Body of pancreas (tissue), 4 donors: Measurements from ENCODE around the gene HHATL.

Experiments
- POLR2A ChIP-seq, 3 donors: fragments of 450-650 bp; IDR thresholded peaks; one replicate each; pipeline ENCODE4 v1.6.1; 2016; ENCODE audit warnings: antibody characterized with exemption in 3 of 3, mild to moderate bottlenecking in 2 of 3
- TF ChIP-seq, protein P1 (sequence below), 7 experiments: fragments of 450-650 bp in 4 of 7; fragments of 200-600 bp in 3 of 7; sonication (generic) in 3 of 7; IDR thresholded peaks; one replicate each; pipeline ENCODE4 v1.5.1; 2016 to 2019; ENCODE audit warnings: antibody characterized with exemption in 7 of 7

DNA sequence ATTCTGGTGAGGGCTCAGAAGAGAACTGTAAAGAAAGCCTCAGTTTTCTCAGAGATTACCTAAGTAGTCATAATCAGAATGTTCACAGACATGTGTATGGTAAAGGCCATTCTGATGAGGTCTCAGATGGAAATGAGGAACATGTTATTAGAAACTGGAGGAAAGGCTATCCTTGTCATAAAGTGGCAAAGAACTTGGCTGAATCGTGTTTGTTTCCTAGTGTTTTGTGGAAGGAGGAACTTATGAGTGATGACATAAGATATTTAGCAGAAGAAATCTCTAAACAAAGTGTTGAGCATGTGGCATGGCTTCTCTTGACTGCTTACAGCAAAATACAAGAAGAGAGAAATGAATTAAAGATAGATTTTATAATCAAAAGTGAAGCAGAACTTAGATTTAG lies 30.1 kb downstream of the HHATL start:
- TF ChIP-seq, protein P1, sequence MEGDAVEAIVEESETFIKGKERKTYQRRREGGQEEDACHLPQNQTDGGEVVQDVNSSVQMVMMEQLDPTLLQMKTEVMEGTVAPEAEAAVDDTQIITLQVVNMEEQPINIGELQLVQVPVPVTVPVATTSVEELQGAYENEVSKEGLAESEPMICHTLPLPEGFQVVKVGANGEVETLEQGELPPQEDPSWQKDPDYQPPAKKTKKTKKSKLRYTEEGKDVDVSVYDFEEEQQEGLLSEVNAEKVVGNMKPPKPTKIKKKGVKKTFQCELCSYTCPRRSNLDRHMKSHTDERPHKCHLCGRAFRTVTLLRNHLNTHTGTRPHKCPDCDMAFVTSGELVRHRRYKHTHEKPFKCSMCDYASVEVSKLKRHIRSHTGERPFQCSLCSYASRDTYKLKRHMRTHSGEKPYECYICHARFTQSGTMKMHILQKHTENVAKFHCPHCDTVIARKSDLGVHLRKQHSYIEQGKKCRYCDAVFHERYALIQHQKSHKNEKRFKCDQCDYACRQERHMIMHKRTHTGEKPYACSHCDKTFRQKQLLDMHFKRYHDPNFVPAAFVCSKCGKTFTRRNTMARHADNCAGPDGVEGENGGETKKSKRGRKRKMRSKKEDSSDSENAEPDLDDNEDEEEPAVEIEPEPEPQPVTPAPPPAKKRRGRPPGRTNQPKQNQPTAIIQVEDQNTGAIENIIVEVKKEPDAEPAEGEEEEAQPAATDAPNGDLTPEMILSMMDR (IDR thresholded peaks at IDR 0.05): no peak
- no peak for TF ChIP-seq POLR2A (IDR thresholded peaks at IDR 0.05)
